Ishikawa (cell line): ENCODE results near the gene ANKLE2.

Source experiments
- CEBPB ChIP-seq: IDR thresholded peaks from 2 replicates; pipeline ENCODE4 v1.6.1; 2012
- CREB1 ChIP-seq: IDR thresholded peaks from 2 replicates; pipeline ENCODE4 v1.6.1; 2012; ENCODE audit warnings: low read depth
- EGR1 ChIP-seq: IDR thresholded peaks from 2 replicates; pipeline ENCODE4 v1.6.1; 2012
- EP300 ChIP-seq: IDR thresholded peaks from 2 replicates; pipeline ENCODE4 v1.6.1; 2012; ENCODE audit warnings: borderline replicate concordance
- FOXM1 ChIP-seq: IDR thresholded peaks from 2 replicates; pipeline ENCODE4 v1.6.1; 2012; ENCODE audit warnings: low read depth, borderline replicate concordance
- NFIC ChIP-seq: IDR thresholded peaks from 2 replicates; pipeline ENCODE4 v1.6.1; 2012
- RAD21 ChIP-seq: IDR thresholded peaks from 2 replicates; pipeline ENCODE4 v1.6.1; 2012; ENCODE audit warnings: low read depth
- REST ChIP-seq: IDR thresholded peaks from 2 replicates; pipeline ENCODE4 v1.6.1; 2012; ENCODE audit warnings: low read depth, mild to moderate bottlenecking
- TAF1 ChIP-seq: IDR thresholded peaks from 2 replicates; pipeline ENCODE4 v1.6.1; 2012; ENCODE audit warnings: low read depth, mild to moderate bottlenecking
- TCF12 ChIP-seq: IDR thresholded peaks from 2 replicates; pipeline ENCODE4 v1.6.1; 2012; ENCODE audit warnings: low read depth
- TEAD4 ChIP-seq: IDR thresholded peaks from 2 replicates; pipeline ENCODE4 v1.6.1; 2012
- USF1 ChIP-seq: IDR thresholded peaks from 2 replicates; pipeline ENCODE4 v1.6.1; 2012
- YY1 ChIP-seq: IDR thresholded peaks from 2 replicates; pipeline ENCODE4 v1.6.1; 2012; ENCODE audit warnings: low read depth
- ZBTB7A ChIP-seq: IDR thresholded peaks from 2 replicates; pipeline ENCODE4 v1.6.1; 2012; ENCODE audit warnings: low read depth
- TF ChIP-seq, protein P1 (sequence below): IDR thresholded peaks from 2 replicates; pipeline ENCODE4 v1.6.1; 2012

ANKLE2 gene

DNA sequence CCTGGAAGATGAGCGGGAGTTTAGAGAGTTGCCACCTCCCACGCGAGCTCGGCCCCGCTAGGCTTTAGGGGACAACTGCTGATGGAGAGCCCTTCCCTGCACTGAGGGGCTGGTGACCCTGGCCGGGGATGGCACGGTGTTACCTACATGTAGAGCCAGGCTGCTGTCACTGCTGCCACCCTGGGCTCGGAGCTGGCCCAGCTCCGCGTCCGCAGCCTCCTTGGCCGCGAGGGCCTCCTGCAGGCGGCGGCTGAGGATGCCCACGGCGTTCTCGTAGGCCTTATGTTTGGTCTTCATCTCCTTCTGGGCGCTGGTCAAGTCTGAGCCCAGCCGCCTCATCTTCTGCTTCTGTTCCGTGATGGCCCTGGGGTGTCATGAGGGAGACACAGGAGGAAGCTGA is 24.6 kb upstream of the ANKLE2 start:
- TF ChIP-seq CREB1 (no peak), EGR1 (no peak)

GRCh38 chr12:132784580-132784979 is 22.9 kb upstream of the ANKLE2 start:
- TF ChIP-seq USF1 (no peak), TCF12 (no peak), FOXM1 (no peak), CEBPB (no peak), CREB1 (no peak), RAD21 (no peak), EP300 (no peak), TEAD4 (no peak), REST (no peak), YY1 (no peak), TAF1 (no peak), ZBTB7A (no peak), EGR1 (no peak), NFIC (no peak)
- TF ChIP-seq, protein P1, sequence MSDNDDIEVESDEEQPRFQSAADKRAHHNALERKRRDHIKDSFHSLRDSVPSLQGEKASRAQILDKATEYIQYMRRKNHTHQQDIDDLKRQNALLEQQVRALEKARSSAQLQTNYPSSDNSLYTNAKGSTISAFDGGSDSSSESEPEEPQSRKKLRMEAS, result no peak

DNA sequence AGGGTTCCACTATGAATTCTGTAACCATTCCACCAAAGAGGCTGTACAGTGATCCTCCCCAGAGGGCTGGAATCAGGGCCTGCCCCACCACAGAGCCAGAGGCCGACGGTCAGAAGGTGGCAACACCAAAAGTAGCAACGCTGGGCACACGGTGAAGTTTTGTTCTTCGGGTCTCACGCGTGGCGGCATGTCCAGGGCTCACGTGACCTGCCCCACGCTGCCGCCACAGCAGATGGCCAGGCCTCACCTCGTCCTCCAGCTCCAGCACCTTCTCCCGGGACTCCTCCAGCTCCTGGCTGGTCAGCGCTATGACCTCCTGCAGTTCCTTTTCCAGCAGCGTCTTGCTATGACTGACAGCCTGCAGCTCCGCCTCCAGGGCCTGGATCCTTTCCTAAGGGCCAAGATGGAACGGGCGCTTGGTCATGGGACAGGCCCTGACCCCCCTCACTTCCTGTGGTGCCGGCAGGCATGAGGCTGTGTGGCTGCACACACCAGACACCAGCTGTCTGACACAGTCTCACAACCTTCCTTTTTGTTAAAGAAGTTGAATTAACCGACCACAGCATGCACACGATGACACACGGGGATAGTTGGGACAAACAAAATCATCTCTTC is 22.4 kb upstream of the ANKLE2 start:
- TF ChIP-seq YY1 (no peak), NFIC (no peak), TEAD4 (no peak), EP300 (no peak), CREB1 (no peak), FOXM1 (no peak), TCF12 (no peak), ZBTB7A (no peak), CEBPB (no peak), REST (no peak), TAF1 (no peak), USF1 (no peak), EGR1 (no peak), RAD21 (no peak)
- TF ChIP-seq, protein P1, result no peak

- TF ChIP-seq EGR1, result no peak
- TF ChIP-seq FOXM1, result no peak
- no peak for TF ChIP-seq TCF12
- TF ChIP-seq REST, result no peak
- TF ChIP-seq TAF1, result no peak
- TF ChIP-seq NFIC, result no peak
- TF ChIP-seq USF1, result no peak
- no peak for TF ChIP-seq RAD21
- no peak for TF ChIP-seq TEAD4
- no peak for TF ChIP-seq ZBTB7A
- TF ChIP-seq EP300, result no peak
- TF ChIP-seq CREB1, result no peak
- TF ChIP-seq, protein P1, result no peak
- no peak for TF ChIP-seq CEBPB
These were observed 20.3 kb upstream of the ANKLE2 start for GRCh38 chr12:132781938-132782337.
